H1 (cell line): ENCODE data around the gene COL6A6. TPM values are rescaled to one million over a fixed set of nuclear protein-coding genes. Genes with fewer than 3 reads are reported as not detected.

Source experiments
- CTCF ChIA-PET: fragments of 300-600 bp; sonication (Branson Sonifier 250); formaldehyde crosslinking; loops from one replicate; lab custom pipeline; 2021; ENCODE audit not compliant: partially characterized antibody; lab: Charles Lee
- POLR2A ChIA-PET: fragments of 300-600 bp; sonication (Branson Sonifier 250); formaldehyde crosslinking; loops from one replicate; lab custom pipeline; 2021; ENCODE audit warnings: inconsistent platforms; ENCODE audit not compliant: partially characterized antibody; lab: Charles Lee
- DNase-seq, 2 experiments: peaks; one replicate each; pipeline versions ENCODE4 v3.0.0 to v3.0.0-alpha.2; 2010 to 2022; ENCODE audit warnings: low spot score in 2 of 2, low read depth in 1 of 2, mixed read lengths in 1 of 2
- FAIRE-seq: peaks from 2 replicates; lab custom pipeline; 2011; peaks lifted over from hg19 to GRCh38; lab: Jason Lieb, UNC
- H2AFZ ChIP-seq: 2 replicates; pipeline ENCODE4 v1.8.1; 2012; ENCODE audit warnings: low read length, inconsistent platforms
- H2AK5ac ChIP-seq: 2 replicates; pipeline ENCODE4 v1.6.1; 2013; ENCODE audit warnings: low read depth, low read length
- H2BK120ac ChIP-seq: replicated peaks from 2 replicates; pipeline ENCODE3; 2013; ENCODE audit warnings: low read depth, low read length, inconsistent platforms
- H2BK12ac ChIP-seq: 2 replicates; pipeline ENCODE4 v1.6.1; 2013; ENCODE audit warnings: low read depth, low read length
- H2BK15ac ChIP-seq: 2 replicates; pipeline ENCODE4 v1.6.1; 2013; ENCODE audit warnings: low read length
- H2BK20ac ChIP-seq: 2 replicates; pipeline ENCODE4 v1.6.1; 2013; ENCODE audit warnings: low read length
- H2BK5ac ChIP-seq: 2 replicates; pipeline ENCODE4 v1.6.1; 2013; ENCODE audit warnings: low read depth, low read length
- H3K14ac ChIP-seq: 2 replicates; pipeline ENCODE4 v1.6.1; 2013; ENCODE audit warnings: inconsistent platforms; ENCODE audit not compliant: insufficient read length
- H3K18ac ChIP-seq: 2 replicates; pipeline ENCODE4 v1.6.1; 2013; ENCODE audit warnings: low read length; ENCODE audit errors: extremely low read depth
- H3K23ac ChIP-seq: 2 replicates; pipeline ENCODE4 v1.6.1; 2013; ENCODE audit warnings: inconsistent platforms; ENCODE audit not compliant: insufficient read length
- H3K23me2 ChIP-seq: 2 replicates; pipeline ENCODE4 v1.6.1; 2013; ENCODE audit warnings: low read depth, low read length
- H3K27ac ChIP-seq: 2 replicates; pipeline ENCODE4 v1.6.1; 2011; ENCODE audit warnings: low read depth, low read length, inconsistent platforms
- H3K27me3 ChIP-seq, 4 experiments: replicated peaks in 1 of 4; 1 replicate in 1 of 4; 2 replicates in 3 of 4; pipeline versions ENCODE4 v1.6.1 to v1.8.1; 2011 to 2013; ENCODE audit warnings: low read length in 3 of 4, mild to moderate bottlenecking in 3 of 4, inconsistent platforms in 2 of 4, mixed read lengths in 2 of 4, moderate library complexity in 1 of 4; ENCODE audit not compliant: control insufficient read depth in 3 of 4, insufficient read depth in 3 of 4; ENCODE audit errors: extremely low read depth in 1 of 4
- H3K36me3 ChIP-seq, 4 experiments: 2 replicates each; pipeline versions ENCODE4 v1.6.1 to v1.8.1; 2011 to 2013; ENCODE audit warnings: mild to moderate bottlenecking in 4 of 4, low read length in 3 of 4, moderate library complexity in 2 of 4, control low read depth in 1 of 4, inconsistent platforms in 1 of 4; ENCODE audit not compliant: insufficient read depth in 4 of 4, control insufficient read depth in 2 of 4
- H3K4ac ChIP-seq: replicated peaks from 2 replicates; pipeline ENCODE3; 2013; ENCODE audit warnings: low read length, low read depth, mixed read lengths, inconsistent platforms; ENCODE audit not compliant: insufficient read length
- H3K4me1 ChIP-seq, 4 experiments: replicated peaks in 1 of 4; 1 replicate in 1 of 4; 2 replicates in 3 of 4; pipeline versions ENCODE4 v1.6.1 to v1.8.1; 2011 to 2013; ENCODE audit warnings: low read length in 3 of 4, inconsistent platforms in 2 of 4, mixed read lengths in 1 of 4; ENCODE audit not compliant: insufficient read depth in 4 of 4, control insufficient read depth in 3 of 4
- H3K4me2 ChIP-seq, 2 experiments: 2 replicates each; pipeline versions ENCODE4 v1.6.1 to v1.8.1; 2011 to 2013; ENCODE audit warnings: low read depth in 2 of 2, low read length in 2 of 2, control low read depth in 1 of 2, inconsistent platforms in 1 of 2, mild to moderate bottlenecking in 1 of 2; ENCODE audit not compliant: insufficient read depth in 1 of 2
- H3K4me3 ChIP-seq, 4 experiments: fragments of 200-600, 300-600 bp in 1 of 4; sonication (generic), shearing (Covaris generic), sonication (Bioruptor Twin) in 1 of 4; 2 replicates each; pipeline versions ENCODE4 v1.5.1 to v1.8.1; 2011 to 2016; ENCODE audit warnings: low read length in 4 of 4, low read depth in 3 of 4, control low read depth in 2 of 4, inconsistent platforms in 2 of 4, mild to moderate bottlenecking in 2 of 4, mixed read lengths in 1 of 4, moderate library complexity in 1 of 4; ENCODE audit not compliant: insufficient read depth in 2 of 4; ENCODE audit errors: extremely low read depth in 1 of 4
- H3K56ac ChIP-seq: replicated peaks from 2 replicates; pipeline ENCODE3; 2013; ENCODE audit warnings: low read depth, mild to moderate bottlenecking, mixed read lengths, low read length, inconsistent platforms; ENCODE audit not compliant: insufficient read length
- H3K79me1 ChIP-seq: 2 replicates; pipeline ENCODE4 v1.6.1; 2013; ENCODE audit warnings: low read depth, low read length, control low read depth
- H3K79me2 ChIP-seq, 2 experiments: 2 replicates each; pipeline versions ENCODE4 v1.6.1 to v1.8.1; 2012 to 2013; ENCODE audit warnings: low read length in 2 of 2, mild to moderate bottlenecking in 2 of 2, inconsistent platforms in 1 of 2; ENCODE audit not compliant: insufficient read depth in 2 of 2, control insufficient read depth in 1 of 2
- H3K9ac ChIP-seq, 4 experiments: replicated peaks in 1 of 4; 1 replicate in 1 of 4; 2 replicates in 3 of 4; pipeline versions ENCODE4 v1.6.1 to v1.8.1; 2011 to 2013; ENCODE audit warnings: low read depth in 3 of 4, low read length in 3 of 4, control low read depth in 2 of 4, mild to moderate bottlenecking in 2 of 4, moderate library complexity in 2 of 4, inconsistent platforms in 1 of 4; ENCODE audit errors: extremely low read depth in 1 of 4
- H3K9me3 ChIP-seq, 2 experiments: 2 replicates each; pipeline versions ENCODE4 v1.6.1 to v1.8.1; 2012 to 2013; ENCODE audit warnings: mild to moderate bottlenecking in 2 of 2, moderate library complexity in 2 of 2, control low read depth in 1 of 2, inconsistent platforms in 1 of 2, low read depth in 1 of 2, low read length in 1 of 2, mixed read lengths in 1 of 2; ENCODE audit not compliant: insufficient read depth in 2 of 2
- H4K20me1 ChIP-seq, 2 experiments: replicated peaks in 1 of 2; 2 replicates each; pipeline versions ENCODE3 to v1.8.1; 2011 to 2013; ENCODE audit warnings: inconsistent platforms in 2 of 2, low read length in 2 of 2, mild to moderate bottlenecking in 1 of 2; ENCODE audit not compliant: insufficient read depth in 2 of 2, control insufficient read depth in 1 of 2
- H4K5ac ChIP-seq: 2 replicates; pipeline ENCODE4 v1.6.1; 2013; ENCODE audit warnings: low read length, low read depth, mixed read lengths, inconsistent platforms; ENCODE audit not compliant: insufficient read length
- H4K8ac ChIP-seq: 2 replicates; pipeline ENCODE4 v1.8.0; 2013; ENCODE audit warnings: mild to moderate bottlenecking, moderate library complexity, low read length, inconsistent platforms; ENCODE audit not compliant: insufficient read depth; ENCODE audit errors: extremely low read depth
- H4K91ac ChIP-seq: replicated peaks from 2 replicates; pipeline ENCODE3; 2013; ENCODE audit warnings: low read length, mixed read lengths, inconsistent platforms; ENCODE audit not compliant: insufficient read length
- RBBP5 ChIP-seq: IDR thresholded peaks from 2 replicates; pipeline ENCODE4 v1.7.1; 2012; ENCODE audit warnings: low read depth, mild to moderate bottlenecking, inconsistent platforms, low read length, moderate library complexity, borderline replicate concordance
- WGBS, 2 experiments: shearing (Covaris generic) in 1 of 2; methylation state at CpG; one replicate each; pipeline versions ENCODE4 v1.1.6 to v1.1.7; 2013 to 2015; ENCODE audit warnings: low lambda C conversion rate in 2 of 2, mixed read lengths in 2 of 2, inconsistent platforms in 1 of 2, low coverage in 1 of 2, missing lambda C conversion rate in 1 of 2; ENCODE audit not compliant: insufficient replicate concordance in 2 of 2, insufficient coverage in 1 of 2, insufficient read length in 1 of 2; ENCODE audit errors: extremely low coverage in 1 of 2, missing lambda C conversion rate in 1 of 2; 5-methylcytosine and 5-hydroxymethylcytosine counted together
- polyA plus RNA-seq, 7 experiments: library from polyadenylated mRNA; depleted of rRNA in 3 of 7; stranded (reverse) in 5 of 7; unstranded in 2 of 7; fragments of >200 nt in 5 of 7; fragments of 200-250 nt in 2 of 7; gene quantifications; 1 replicate in 5 of 7; 2 replicates in 1 of 7; 4 replicates in 1 of 7; pipeline versions ENCODE4 v1.2.1 to v1.2.3, GENCODE V29; 2011 to 2013; ENCODE audit warnings: missing spikeins in 2 of 7, mixed read lengths in 2 of 7
- total RNA-seq: library from RNA; stranded (reverse); fragmentation: NEBNext Ultra II Directional; extraction: Animal tissue kit (Norgen Biotek cat#: 25700); gene quantifications from 2 replicates; pipeline ENCODE4 v1.2.1, GENCODE V29; 2021

Gene COL6A6
- total and polyA plus RNA-seq, 2 of the 8 experiments (the other 6 are each of a cell fraction or from before 2014, with no cell fraction given), result 0.02 to 0.09 TPM

GRCh38 chr3:130506031-130506430, 10.9 kb upstream of the COL6A6 start:
- Histone ChIP-seq H3K23ac (no peak overlapping the region), H4K91ac (no peak overlapping the region), H2AK5ac (no peak overlapping the region), H3K23me2 (no peaks in the 10 kb centered on the region; the same call in 1 of the 2 replicates), H3K79me2 (no peaks in the 10 kb centered on the region), H4K20me1 (no peaks in the 10 kb centered on the region), H3K4me2 (no peak overlapping the region), H3K36me3 (no peaks in the 10 kb centered on the region), H2AFZ (no peak overlapping the region), H2BK15ac (no peak overlapping the region), H4K8ac (no peak overlapping the region), H2BK120ac (no peak overlapping the region), H3K4me1 (no peaks in the 10 kb centered on the region), H3K18ac (no peak overlapping the region), H3K4me3 (no peak overlapping the region), H2BK20ac (no peak overlapping the region), H3K9me3 (no peaks in the 10 kb centered on the region), H3K14ac (no peak overlapping the region), H4K5ac (no peak overlapping the region), H3K9ac (no peak overlapping the region), H2BK12ac (no peak overlapping the region), H3K79me1 (no peaks in the 10 kb centered on the region), H2BK5ac (no peak overlapping the region), H3K27me3 (no peaks in the 10 kb centered on the region), H3K56ac (no peak overlapping the region), H3K27ac (no peak overlapping the region), H3K4ac (no peak overlapping the region)
- no peak for FAIRE-seq
- ChIA-PET CTCF (interaction anchor here (1.7 kb wide), 1 partner anchor 73 kb away, joined by 4 read pairs; no protein-coding TSS in a partner anchor), POLR2A (no interaction called here)
- WGBS, 2 experiments, result 83% methylated on average over 3 of the region's 3 CpGs; no CpG with 5 or more reads in 1 of the 2 experiments
- no peak for DNase-seq
- no peak for TF ChIP-seq RBBP5
